ENCODE data around the gene TESK1. TPM values are rescaled to one million over a fixed set of nuclear protein-coding genes. Genes with fewer than 3 reads are reported as not detected.

The TESK1 gene
- polyA plus RNA-seq, 10 donors = 30.3 to 41.7 (median 33.7) TPM

Other genes starting within 250 kb of the TESK1 start
- gene RUSC2, start 115.2 kb upstream of the TESK1 start, polyA plus RNA-seq (ENCODE audit: insufficient read length in 10 of 10) = 10 to 100 TPM; 42.8 to 61.2 (median 54.5) TPM
- 1 to 10 TPM; 1.1 to 3.1 (median 1.7) TPM for gene CD72, start 13.2 kb downstream of the TESK1 start, polyA plus RNA-seq (ENCODE audit: insufficient read length in 10 of 10)
- 1 to 10 TPM in 1 of 10 donors, under 1 TPM in 5, not detected in 4; 0.15 to 2.5 (median 0.33) TPM for gene SIT1, start 45.7 kb downstream of the TESK1 start, polyA plus RNA-seq (ENCODE audit: insufficient read length in 10 of 10)
- 1 to 10 TPM in 1 of 10 donors, not detected in 9; 7.1 TPM for gene RMRP, start 52.8 kb downstream of the TESK1 start, polyA plus RNA-seq (ENCODE audit: insufficient read length in 10 of 10)
- gene CCDC107, start 53.0 kb downstream of the TESK1 start, polyA plus RNA-seq (ENCODE audit: insufficient read length in 10 of 10) = 10 to 100 TPM; 13.8 to 23.0 (median 17.6) TPM
- gene ARHGEF39, start 59.9 kb downstream of the TESK1 start, polyA plus RNA-seq (ENCODE audit: insufficient read length in 10 of 10) = 1 to 10 TPM; 2.6 to 6.7 (median 5.2) TPM
- 1 to 10 TPM in 1 of 10 donors, under 1 TPM in 8, not detected in 1; 0.42 to 1.6 (median 0.82) TPM for gene CA9, start 68.7 kb downstream of the TESK1 start, polyA plus RNA-seq (ENCODE audit: insufficient read length in 10 of 10)
- 1,000 to 10,000 TPM; 4,673 to 8,611 (median 7,912) TPM for gene TPM2, start 84.7 kb downstream of the TESK1 start, polyA plus RNA-seq (ENCODE audit: insufficient read length in 10 of 10)
- gene TLN1, start 126.9 kb downstream of the TESK1 start, polyA plus RNA-seq (ENCODE audit: insufficient read length in 10 of 10) = 100 to 1,000 TPM in 6 of 10 donors, 10 to 100 TPM in 4; 96.0 to 136 (median 108) TPM
- gene CREB3, start 127.4 kb downstream of the TESK1 start, polyA plus RNA-seq (ENCODE audit: insufficient read length in 10 of 10) = 10 to 100 TPM; 20.9 to 29.3 (median 25.4) TPM
- 10 to 100 TPM; 41.8 to 88.0 (median 62.3) TPM for gene GBA2, start 144.0 kb downstream of the TESK1 start, polyA plus RNA-seq (ENCODE audit: insufficient read length in 10 of 10)
- 10 to 100 TPM; 16.9 to 20.5 (median 19.3) TPM for gene RGP1, start 144.0 kb downstream of the TESK1 start, polyA plus RNA-seq (ENCODE audit: insufficient read length in 10 of 10)
- gene MSMP, start 149.0 kb downstream of the TESK1 start, polyA plus RNA-seq (ENCODE audit: insufficient read length in 10 of 10) = 1 to 10 TPM in 3 of 10 donors, not detected in 7; 1.3 to 1.6 (median 1.4) TPM
- 10 to 100 TPM; 21.0 to 31.5 (median 25.8) TPM for gene NPR2, start 186.3 kb downstream of the TESK1 start, polyA plus RNA-seq (ENCODE audit: insufficient read length in 10 of 10)
- 1 to 10 TPM; 1.1 to 3.5 (median 1.8) TPM for gene SPAG8, start 207.0 kb downstream of the TESK1 start, polyA plus RNA-seq (ENCODE audit: insufficient read length in 10 of 10)
- 10 to 100 TPM; 23.9 to 33.1 (median 30.3) TPM for gene HINT2, start 209.8 kb downstream of the TESK1 start, polyA plus RNA-seq (ENCODE audit: insufficient read length in 10 of 10)
- under 1 TPM in 8 of 10 donors, not detected in 2; 0.08 to 0.52 (median 0.21) TPM for gene FAM221B, start 223.5 kb downstream of the TESK1 start, polyA plus RNA-seq (ENCODE audit: insufficient read length in 10 of 10)
- 10 to 100 TPM; 14.0 to 21.2 (median 18.4) TPM for gene TMEM8B, start 224.0 kb downstream of the TESK1 start, polyA plus RNA-seq (ENCODE audit: insufficient read length in 10 of 10)